NCI-H1105 (cell line): Measurements from ENCODE around the gene DDX10.

ENCODE experiments used
- DNase-seq: peaks from one replicate; lab custom pipeline; 2025; lab: John Stamatoyannopoulos, UW

The DDX10 gene

GRCh38 chr11:108983636-108984420 lies 319.0 kb downstream of the DDX10 start:
- no peak for DNase-seq

- no peak for DNase-seq
Observed at GRCh38 chr11:108984523-108984922, 319.7 kb downstream of the DDX10 start.

GRCh38 chr11:108985236-108985944 lies 320.5 kb downstream of the DDX10 start:
- no peak for DNase-seq

- no peak for DNase-seq
Observed at GRCh38 chr11:108985945-108986279, 321.0 kb downstream of the DDX10 start.
